SK-N-SH (cell line): Measurements from ENCODE around the gene PRUNE1. TPM values are rescaled to one million over a fixed set of nuclear protein-coding genes. Genes with fewer than 3 reads are reported as not detected.

Source experiments
- CHD2 ChIP-seq: fragments of 150-350 bp; IDR thresholded peaks from 2 replicates; pipeline ENCODE4 v1.6.1; 2018; ENCODE audit warnings: low read length; ENCODE audit not compliant: partially characterized antibody
- ELF1 ChIP-seq: IDR thresholded peaks from 2 replicates; pipeline ENCODE4 v1.4.0; 2012
- EP300 ChIP-seq, 2 experiments: IDR thresholded peaks; 2 replicates each; pipeline versions ENCODE4 v1.4.0 to v1.6.1; 2012; ENCODE audit warnings: borderline replicate concordance in 1 of 2, low read depth in 1 of 2, low read length in 1 of 2
- EZH2phosphoT487 ChIP-seq: fragments of 200-600 bp; sonication (generic); IDR thresholded peaks from 2 replicates; pipeline ENCODE4 v1.6.1; 2017; ENCODE audit warnings: low read depth, mixed run types, mild to moderate bottlenecking, antibody characterized with exemption, moderate library complexity, borderline replicate concordance
- FOSL2 ChIP-seq: IDR thresholded peaks from 2 replicates; pipeline ENCODE4 v1.4.0; 2012; ENCODE audit warnings: low read depth, mild to moderate bottlenecking, moderate library complexity, borderline replicate concordance
- FOXJ3 ChIP-seq: sonication (generic); formaldehyde crosslinking; IDR thresholded peaks from 2 replicates; pipeline ENCODE4 v1.5.1; 2020; ENCODE audit warnings: mild to moderate bottlenecking, missing genetic modification reagents
- GABPA ChIP-seq: IDR thresholded peaks from 2 replicates; pipeline ENCODE4 v1.4.0; 2012; ENCODE audit warnings: low read depth, mild to moderate bottlenecking
- GATA2 ChIP-seq: sonication (generic); formaldehyde crosslinking; IDR thresholded peaks from 2 replicates; pipeline ENCODE4 v1.5.0; 2020; ENCODE audit warnings: mild to moderate bottlenecking, missing genetic modification reagents
- JUND ChIP-seq: IDR thresholded peaks from 2 replicates; pipeline ENCODE4 v1.4.0; 2012
- MEF2A ChIP-seq: IDR thresholded peaks from 2 replicates; pipeline ENCODE4 v1.4.0; 2012; ENCODE audit warnings: low read depth, borderline replicate concordance
- MXI1 ChIP-seq: IDR thresholded peaks from 2 replicates; pipeline ENCODE4 v1.6.1; 2012; ENCODE audit warnings: mild to moderate bottlenecking, low read depth, low read length, improper control_type of control experiment
- NRF1 ChIP-seq: IDR thresholded peaks from 2 replicates; pipeline ENCODE4 v1.6.1; 2012; ENCODE audit warnings: low read depth, mild to moderate bottlenecking, low read length
- POLR2AphosphoS5 ChIP-seq: IDR thresholded peaks from 2 replicates; pipeline ENCODE4 v1.6.1; 2012; ENCODE audit warnings: low read depth, low read length
- RAD21 ChIP-seq: IDR thresholded peaks from 2 replicates; pipeline ENCODE4 v1.6.1; 2012; ENCODE audit warnings: mild to moderate bottlenecking, low read length
- RCOR1 ChIP-seq: fragments of 150-350 bp; IDR thresholded peaks from 2 replicates; pipeline ENCODE4 v1.6.1; 2017; ENCODE audit warnings: antibody characterized with exemption, low read length
- RFX5 ChIP-seq: IDR thresholded peaks from 2 replicates; pipeline ENCODE4 v1.6.1; 2012; ENCODE audit warnings: mild to moderate bottlenecking, improper control_type of control experiment, low read length
- RXRA ChIP-seq: IDR thresholded peaks from 2 replicates; pipeline ENCODE4 v1.4.0; 2012; ENCODE audit warnings: low read depth, mild to moderate bottlenecking, borderline replicate concordance
- SMC3 ChIP-seq: IDR thresholded peaks from 2 replicates; pipeline ENCODE4 v1.6.1; 2012; ENCODE audit warnings: low read depth, low read length, improper control_type of control experiment
- TCF12 ChIP-seq: IDR thresholded peaks from 2 replicates; pipeline ENCODE4 v1.4.0; 2012
- TEAD4 ChIP-seq: IDR thresholded peaks from 2 replicates; pipeline ENCODE4 v1.4.0; 2012; ENCODE audit warnings: mild to moderate bottlenecking, borderline replicate concordance; ENCODE audit not compliant: insufficient read depth
- YY1 ChIP-seq: IDR thresholded peaks from 2 replicates; pipeline ENCODE4 v1.4.0; 2012; ENCODE audit warnings: low read depth, mild to moderate bottlenecking
- polyA plus RNA-seq, 3 experiments: library from polyadenylated mRNA; depleted of rRNA; stranded (reverse); fragments of >200 nt; gene quantifications; 2 replicates each; pipeline ENCODE4 v1.2.3, GENCODE V29; 2012
- TF ChIP-seq, protein P1 (sequence below): IDR thresholded peaks from 2 replicates; pipeline ENCODE4 v1.4.0; 2012; ENCODE audit warnings: low read depth
- TF ChIP-seq, protein P2 (sequence below): fragments of 150-350 bp; IDR thresholded peaks from 2 replicates; pipeline ENCODE4 v1.6.1; 2017; ENCODE audit warnings: antibody characterized with exemption, low read length, low read depth, borderline replicate concordance
- TF ChIP-seq, protein P3 (sequence below): fragments of 150-350 bp; IDR thresholded peaks from 2 replicates; pipeline ENCODE4 v1.6.1; 2016; ENCODE audit warnings: mild to moderate bottlenecking, low read depth, low read length
- TF ChIP-seq, protein P4 (sequence below): fragments of 200-600 bp; sonication (generic); IDR thresholded peaks from 2 replicates; pipeline ENCODE4 v1.6.1; 2017; ENCODE audit warnings: antibody characterized with exemption, mild to moderate bottlenecking, moderate library complexity

The PRUNE1 gene
- polyA plus RNA-seq, 1 of the 3 experiments (the other 2 are of a cell fraction) = 7.3 TPM

DNA sequence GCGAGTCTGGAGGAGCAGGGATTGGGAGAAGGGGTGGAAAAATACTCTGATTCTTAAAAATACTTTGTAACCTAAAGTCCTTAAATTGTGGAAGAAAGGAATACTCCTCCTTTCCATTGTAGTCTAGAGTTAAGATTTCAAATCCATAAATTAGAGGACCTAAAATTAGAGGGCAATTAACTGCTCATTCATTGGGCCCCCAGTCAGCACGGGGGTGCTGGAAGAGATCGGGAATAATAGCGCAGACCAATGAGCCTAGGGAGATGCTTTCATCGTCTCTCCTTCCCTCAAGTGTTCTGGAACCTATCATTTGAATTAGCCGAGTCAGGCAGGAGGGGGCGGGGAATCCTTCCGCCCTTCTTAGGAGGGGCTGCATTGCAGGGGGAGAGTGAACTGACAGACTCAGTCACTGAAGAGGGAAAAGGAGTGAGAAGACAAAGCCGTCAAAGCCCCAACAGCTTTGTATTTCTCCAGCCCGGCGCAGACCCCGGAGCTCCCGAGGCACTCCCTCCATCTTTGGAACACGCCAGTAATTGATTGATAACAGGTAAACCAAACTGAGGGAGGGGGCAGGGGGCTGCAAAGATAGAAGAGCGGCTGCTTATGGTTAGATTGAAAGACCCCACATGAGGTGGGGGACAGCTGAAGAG, 51.9 kb downstream of the PRUNE1 start, which contains the start of gene MLLT11 (continued):
- TF ChIP-seq POLR2AphosphoS5 (peak; percentile 93), RXRA (no peak), EZH2phosphoT487 (no peak), SMC3 (no peak), JUND (no peak), ELF1 (no peak; the same call in 1 of the 2 replicates), CHD2 (peak; percentile 93), EP300 (IDR thresholded peaks at IDR 0.05; ENCODE audit: borderline replicate concordance in 1 of 2, low read depth in 1 of 2, low read length in 1 of 2) (peak; percentile 41 to 86; a peak in 3 of 4 replicates), FOSL2 (no peak), MEF2A (no peak), GATA2 (peak; percentile 41; the same call in 1 of the 2 replicates), TCF12 (peak; percentile 99), GABPA (no peak), NRF1 (no peak), FOXJ3 (CRISPR knock-in tag) (no peak), TEAD4 (no peak), RAD21 (no peak), MXI1 (peak; percentile 87), RFX5 (peak; percentile 77), YY1 (no peak), RCOR1 (peak; percentile 53; the same call in 1 of the 2 replicates)
- TF ChIP-seq, protein P1, sequence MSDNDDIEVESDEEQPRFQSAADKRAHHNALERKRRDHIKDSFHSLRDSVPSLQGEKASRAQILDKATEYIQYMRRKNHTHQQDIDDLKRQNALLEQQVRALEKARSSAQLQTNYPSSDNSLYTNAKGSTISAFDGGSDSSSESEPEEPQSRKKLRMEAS = peak; percentile 40; the same call in 1 of the 2 replicates
- TF ChIP-seq, protein P2, sequence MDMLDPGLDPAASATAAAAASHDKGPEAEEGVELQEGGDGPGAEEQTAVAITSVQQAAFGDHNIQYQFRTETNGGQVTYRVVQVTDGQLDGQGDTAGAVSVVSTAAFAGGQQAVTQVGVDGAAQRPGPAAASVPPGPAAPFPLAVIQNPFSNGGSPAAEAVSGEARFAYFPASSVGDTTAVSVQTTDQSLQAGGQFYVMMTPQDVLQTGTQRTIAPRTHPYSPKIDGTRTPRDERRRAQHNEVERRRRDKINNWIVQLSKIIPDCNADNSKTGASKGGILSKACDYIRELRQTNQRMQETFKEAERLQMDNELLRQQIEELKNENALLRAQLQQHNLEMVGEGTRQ = no peak
- TF ChIP-seq, protein P3, sequence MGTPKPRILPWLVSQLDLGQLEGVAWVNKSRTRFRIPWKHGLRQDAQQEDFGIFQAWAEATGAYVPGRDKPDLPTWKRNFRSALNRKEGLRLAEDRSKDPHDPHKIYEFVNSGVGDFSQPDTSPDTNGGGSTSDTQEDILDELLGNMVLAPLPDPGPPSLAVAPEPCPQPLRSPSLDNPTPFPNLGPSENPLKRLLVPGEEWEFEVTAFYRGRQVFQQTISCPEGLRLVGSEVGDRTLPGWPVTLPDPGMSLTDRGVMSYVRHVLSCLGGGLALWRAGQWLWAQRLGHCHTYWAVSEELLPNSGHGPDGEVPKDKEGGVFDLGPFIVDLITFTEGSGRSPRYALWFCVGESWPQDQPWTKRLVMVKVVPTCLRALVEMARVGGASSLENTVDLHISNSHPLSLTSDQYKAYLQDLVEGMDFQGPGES = no peak
- TF ChIP-seq, protein P4, sequence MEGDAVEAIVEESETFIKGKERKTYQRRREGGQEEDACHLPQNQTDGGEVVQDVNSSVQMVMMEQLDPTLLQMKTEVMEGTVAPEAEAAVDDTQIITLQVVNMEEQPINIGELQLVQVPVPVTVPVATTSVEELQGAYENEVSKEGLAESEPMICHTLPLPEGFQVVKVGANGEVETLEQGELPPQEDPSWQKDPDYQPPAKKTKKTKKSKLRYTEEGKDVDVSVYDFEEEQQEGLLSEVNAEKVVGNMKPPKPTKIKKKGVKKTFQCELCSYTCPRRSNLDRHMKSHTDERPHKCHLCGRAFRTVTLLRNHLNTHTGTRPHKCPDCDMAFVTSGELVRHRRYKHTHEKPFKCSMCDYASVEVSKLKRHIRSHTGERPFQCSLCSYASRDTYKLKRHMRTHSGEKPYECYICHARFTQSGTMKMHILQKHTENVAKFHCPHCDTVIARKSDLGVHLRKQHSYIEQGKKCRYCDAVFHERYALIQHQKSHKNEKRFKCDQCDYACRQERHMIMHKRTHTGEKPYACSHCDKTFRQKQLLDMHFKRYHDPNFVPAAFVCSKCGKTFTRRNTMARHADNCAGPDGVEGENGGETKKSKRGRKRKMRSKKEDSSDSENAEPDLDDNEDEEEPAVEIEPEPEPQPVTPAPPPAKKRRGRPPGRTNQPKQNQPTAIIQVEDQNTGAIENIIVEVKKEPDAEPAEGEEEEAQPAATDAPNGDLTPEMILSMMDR = peak; percentile 29; the same call in 1 of the 2 replicates
